Loucy (cell line): ENCODE data around the gene PFKL.

ENCODE experiments used
- EZH2phosphoT487 ChIP-seq: fragments of 200-600 bp; IDR thresholded peaks from 2 replicates; pipeline ENCODE4 v1.6.1; 2018; ENCODE audit warnings: antibody characterized with exemption, mild to moderate bottlenecking, moderate library complexity, borderline replicate concordance
- TF ChIP-seq, protein P1 (sequence below): fragments of 200-600 bp; sonication (generic); conservative IDR thresholded peaks from 2 replicates; pipeline ENCODE4 v1.5.1; 2014; ENCODE audit warnings: mild to moderate bottlenecking, antibody characterized with exemption, low read length

DNA sequence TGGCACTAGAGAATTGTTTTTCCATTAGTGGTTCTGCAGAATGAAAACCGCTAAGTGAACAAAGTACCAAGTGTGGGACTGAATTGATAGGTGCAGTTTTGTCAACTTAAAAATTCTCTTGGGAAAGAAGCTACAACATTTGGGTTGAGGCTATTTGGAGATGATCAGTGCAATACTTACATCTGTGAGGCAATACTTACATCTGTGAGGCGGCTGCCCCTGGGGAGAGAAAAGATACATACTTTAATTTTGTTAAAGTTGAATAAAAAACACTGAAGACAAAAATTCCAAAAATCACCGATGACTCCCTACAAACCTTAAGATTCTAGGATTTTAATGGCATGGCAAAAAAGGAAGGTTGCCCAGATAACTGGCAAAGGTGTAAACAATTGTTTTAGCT lies 37.6 kb downstream of the PFKL start:
- TF ChIP-seq, protein P1, sequence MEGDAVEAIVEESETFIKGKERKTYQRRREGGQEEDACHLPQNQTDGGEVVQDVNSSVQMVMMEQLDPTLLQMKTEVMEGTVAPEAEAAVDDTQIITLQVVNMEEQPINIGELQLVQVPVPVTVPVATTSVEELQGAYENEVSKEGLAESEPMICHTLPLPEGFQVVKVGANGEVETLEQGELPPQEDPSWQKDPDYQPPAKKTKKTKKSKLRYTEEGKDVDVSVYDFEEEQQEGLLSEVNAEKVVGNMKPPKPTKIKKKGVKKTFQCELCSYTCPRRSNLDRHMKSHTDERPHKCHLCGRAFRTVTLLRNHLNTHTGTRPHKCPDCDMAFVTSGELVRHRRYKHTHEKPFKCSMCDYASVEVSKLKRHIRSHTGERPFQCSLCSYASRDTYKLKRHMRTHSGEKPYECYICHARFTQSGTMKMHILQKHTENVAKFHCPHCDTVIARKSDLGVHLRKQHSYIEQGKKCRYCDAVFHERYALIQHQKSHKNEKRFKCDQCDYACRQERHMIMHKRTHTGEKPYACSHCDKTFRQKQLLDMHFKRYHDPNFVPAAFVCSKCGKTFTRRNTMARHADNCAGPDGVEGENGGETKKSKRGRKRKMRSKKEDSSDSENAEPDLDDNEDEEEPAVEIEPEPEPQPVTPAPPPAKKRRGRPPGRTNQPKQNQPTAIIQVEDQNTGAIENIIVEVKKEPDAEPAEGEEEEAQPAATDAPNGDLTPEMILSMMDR = no peak
- TF ChIP-seq EZH2phosphoT487 = no peak
